HUES64 (cell line): ENCODE measurements around the gene HIVEP3.

Experiments
- H3K27ac ChIP-seq: 2 replicates; pipeline ENCODE4 v1.7.0; 2013; ENCODE audit warnings: low read depth, low read length, inconsistent platforms
- H3K27me3 ChIP-seq: 2 replicates; pipeline ENCODE4 v1.6.1; 2013; ENCODE audit warnings: mild to moderate bottlenecking, low read length; ENCODE audit not compliant: insufficient read depth
- H3K36me3 ChIP-seq: 2 replicates; pipeline ENCODE4 v1.6.1; 2013; ENCODE audit warnings: mild to moderate bottlenecking, low read length; ENCODE audit not compliant: insufficient read depth
- H3K4me1 ChIP-seq: 2 replicates; pipeline ENCODE4 v1.6.1; 2013; ENCODE audit warnings: mild to moderate bottlenecking, low read length, moderate library complexity; ENCODE audit not compliant: insufficient read depth
- H3K4me3 ChIP-seq: 2 replicates; pipeline ENCODE4 v1.5.1; 2013; ENCODE audit warnings: mild to moderate bottlenecking, low read length, moderate library complexity
- H3K9ac ChIP-seq: 2 replicates; pipeline ENCODE4 v1.6.1; 2013; ENCODE audit warnings: mild to moderate bottlenecking, low read depth, low read length
- H3K9me3 ChIP-seq: 2 replicates; pipeline ENCODE4 v1.6.1; 2013; ENCODE audit warnings: low read depth, low read length; ENCODE audit not compliant: insufficient read depth
- WGBS: fragments of 150-250, 120-280 bp; methylation state at CpG from one replicate; pipeline ENCODE4 v1.1.7; 2013; ENCODE audit warnings: missing lambda C conversion rate; 5-methylcytosine and 5-hydroxymethylcytosine counted together

Gene HIVEP3

GRCh38 chr1:41668967-41669366, 249.8 kb downstream of the HIVEP3 start:
- 85% methylated on average over 3 of the region's 3 CpGs for WGBS

DNA sequence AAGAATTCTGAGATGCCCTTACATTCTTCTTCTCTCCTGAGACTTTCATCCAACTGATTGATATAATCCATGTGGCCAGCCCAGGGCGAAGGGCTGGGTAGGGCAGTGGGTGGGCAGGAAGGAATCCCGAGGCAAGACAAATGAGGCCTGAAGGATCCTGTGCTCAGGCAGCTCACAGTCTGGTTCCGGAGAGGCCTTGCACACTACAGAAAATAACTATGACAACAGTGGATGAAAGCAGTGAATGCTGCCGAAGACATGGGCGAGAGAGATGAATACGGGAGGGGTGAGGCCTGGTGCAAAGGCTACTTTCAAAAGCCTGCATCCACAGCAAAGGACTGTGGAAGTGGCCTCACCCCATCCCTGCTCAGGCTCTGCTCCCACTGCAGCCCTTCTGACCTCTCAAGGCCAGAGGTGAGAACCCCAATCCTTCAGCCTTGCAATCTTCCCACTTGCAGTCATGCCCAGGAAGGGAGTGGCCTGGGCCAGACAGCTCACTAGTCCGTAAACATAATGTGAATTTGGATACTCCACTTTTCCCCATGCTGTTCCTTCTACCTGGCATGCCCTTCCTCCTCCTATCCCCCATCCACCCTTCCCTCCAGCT, 250.6 kb downstream of the HIVEP3 start:
- Histone ChIP-seq H3K9ac (no peak overlapping the region), H3K4me3 (no peak overlapping the region)

More at GRCh38 chr1:41668967-41669366, 249.8 kb downstream of the HIVEP3 start:
- Histone ChIP-seq H3K9me3 (no peaks in the 10 kb centered on the region), H3K4me3 (no peak overlapping the region), H3K9ac (no peak overlapping the region), H3K27me3 (peaks cover 2% of the 10 kb centered on the region; the same call in 1 of the 2 replicates), H3K27ac (no peak overlapping the region), H3K4me1 (peaks cover 21% of the 10 kb centered on the region; the same call in 1 of the 2 replicates), H3K36me3 (no peaks in the 10 kb centered on the region)

GRCh38 chr1:41666981-41667631, 251.6 kb downstream of the HIVEP3 start:
- no peak overlapping the region for H3K9ac ChIP-seq
- H3K36me3 ChIP-seq, result no peaks in the 10 kb centered on the region
- H3K9me3 ChIP-seq, result no peaks in the 10 kb centered on the region
- H3K27ac ChIP-seq, result no peak overlapping the region
- peaks cover 14% of the 10 kb centered on the region; the same call in 1 of the 2 replicates for H3K4me1 ChIP-seq
- H3K4me3 ChIP-seq, result no peak overlapping the region
- 73% methylated on average over 3 of the region's 3 CpGs for WGBS
- H3K27me3 ChIP-seq, result peaks cover 14% of the 10 kb centered on the region

More for the DNA sequence above, 250.6 kb downstream of the HIVEP3 start:
- Histone ChIP-seq H3K9me3 (no peaks in the 10 kb centered on the region), H3K36me3 (no peaks in the 10 kb centered on the region), H3K4me1 (peaks cover 20% of the 10 kb centered on the region; the same call in 1 of the 2 replicates), H3K27me3 (peaks cover 10% of the 10 kb centered on the region), H3K27ac (no peak overlapping the region)
- 87% methylated on average over 7 of the region's 7 CpGs for WGBS

GRCh38 chr1:41665962-41666917, 252.5 kb downstream of the HIVEP3 start:
- H3K4me3 ChIP-seq, result no peak overlapping the region
- peaks cover 21% of the 10 kb centered on the region for H3K27me3 ChIP-seq
- peaks cover 12% of the 10 kb centered on the region; the same call in 1 of the 2 replicates for H3K4me1 ChIP-seq
- no peak overlapping the region for H3K27ac ChIP-seq
- H3K9me3 ChIP-seq, result no peaks in the 10 kb centered on the region
- WGBS, result 90% methylated on average over 6 of the region's 6 CpGs
- H3K9ac ChIP-seq, result no peak overlapping the region
- H3K36me3 ChIP-seq, result no peaks in the 10 kb centered on the region

- H3K36me3 ChIP-seq, result no peaks in the 10 kb centered on the region
- no peak overlapping the region for H3K9ac ChIP-seq
- no peaks in the 10 kb centered on the region for H3K9me3 ChIP-seq
- no peak overlapping the region for H3K4me3 ChIP-seq
- H3K27me3 ChIP-seq, result peaks cover 33% of the 10 kb centered on the region
- WGBS, result 89% methylated on average over 3 of the region's 4 CpGs
- peaks cover 12% of the 10 kb centered on the region; the same call in 1 of the 2 replicates for H3K4me1 ChIP-seq
- no peak overlapping the region for H3K27ac ChIP-seq
Measured at GRCh38 chr1:41664861-41665640, 253.7 kb downstream of the HIVEP3 start.

DNA sequence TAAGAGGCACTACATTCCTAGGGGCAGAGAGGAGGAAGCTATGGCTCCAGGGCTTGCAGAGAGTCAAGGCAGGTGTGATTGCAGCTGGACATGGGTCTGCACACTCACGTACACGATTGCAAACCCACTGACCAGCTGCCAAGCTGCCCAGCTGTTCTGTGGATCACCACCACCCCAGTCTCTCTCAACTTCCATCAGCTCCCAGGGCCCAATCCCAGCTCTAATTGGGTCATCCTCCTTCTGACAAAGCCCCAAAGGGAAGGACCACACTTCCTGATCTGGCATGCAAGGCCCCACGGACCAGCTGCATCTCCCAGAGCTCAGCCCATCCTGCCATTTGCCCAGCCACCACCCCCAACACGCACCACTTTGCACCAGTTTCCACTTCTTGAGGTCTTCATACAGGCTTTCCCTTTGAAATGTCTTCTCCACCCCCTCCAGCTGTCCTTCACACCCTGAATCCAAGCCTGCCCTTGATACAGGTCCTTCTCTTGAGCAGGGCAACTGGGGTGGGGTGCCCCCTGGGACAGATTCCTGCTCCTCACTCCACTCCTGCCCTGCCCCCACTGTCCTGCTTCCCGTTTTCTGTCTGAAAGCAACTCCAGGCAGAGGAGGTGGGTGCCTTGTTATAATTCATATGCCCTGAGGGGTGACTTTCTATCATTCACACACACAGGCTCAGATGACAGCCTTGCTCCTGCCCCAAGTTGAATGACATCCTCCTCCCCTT, 254.9 kb downstream of the HIVEP3 start:
- no peak overlapping the region for H3K4me3 ChIP-seq
- H3K4me1 ChIP-seq, result peaks cover 12% of the 10 kb centered on the region; the same call in 1 of the 2 replicates
- H3K9ac ChIP-seq, result no peak overlapping the region
- H3K9me3 ChIP-seq, result no peaks in the 10 kb centered on the region
- 93% methylated on average over 5 of the region's 5 CpGs for WGBS
- no peaks in the 10 kb centered on the region for H3K36me3 ChIP-seq
- no peak overlapping the region for H3K27ac ChIP-seq
- H3K27me3 ChIP-seq, result peaks cover 44% of the 10 kb centered on the region

DNA sequence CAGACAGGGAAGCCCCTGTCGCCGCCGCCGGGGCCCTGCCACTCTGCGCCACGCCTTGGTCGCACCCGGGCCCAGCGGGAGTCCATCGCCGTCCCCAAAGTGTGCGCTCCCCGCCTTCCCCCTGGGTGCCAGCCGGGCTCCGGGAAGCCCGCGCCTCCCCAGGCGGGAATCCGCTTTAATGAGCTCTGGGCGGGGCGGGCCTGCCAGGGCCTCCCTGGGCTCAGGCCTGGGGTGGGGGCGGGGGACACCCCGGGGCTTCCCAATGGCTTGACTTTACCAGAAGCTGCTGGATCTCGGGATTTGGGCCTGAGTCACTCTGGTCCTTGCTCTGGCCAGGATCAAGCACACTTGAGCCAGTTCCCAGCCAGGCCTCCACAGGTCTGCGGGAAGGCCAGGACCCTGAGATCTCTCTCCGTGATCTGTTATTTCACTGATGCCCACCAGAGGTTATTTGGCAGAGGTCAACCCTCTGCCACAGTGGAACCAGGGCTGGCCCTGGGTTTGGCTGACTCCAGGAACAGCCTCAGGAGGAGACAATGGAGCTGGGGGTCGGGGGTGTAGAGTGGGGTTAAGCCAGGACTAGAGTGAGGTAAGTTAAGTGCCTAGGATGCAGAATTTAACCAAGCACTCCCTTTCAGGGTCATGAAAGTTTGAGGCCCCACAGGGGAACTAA, 255.8 kb downstream of the HIVEP3 start:
- peaks cover 47% of the 10 kb centered on the region for H3K27me3 ChIP-seq
- no peaks in the 10 kb centered on the region for H3K36me3 ChIP-seq
- 7% methylated on average over 27 of the region's 27 CpGs for WGBS
- H3K9me3 ChIP-seq, result no peaks in the 10 kb centered on the region
- H3K4me1 ChIP-seq, result peaks cover 12% of the 10 kb centered on the region; the same call in 1 of the 2 replicates
- H3K27ac ChIP-seq, result no peak overlapping the region
- H3K9ac ChIP-seq, result no peak overlapping the region
- peak overlapping the region; percentile 64 for H3K4me3 ChIP-seq

DNA sequence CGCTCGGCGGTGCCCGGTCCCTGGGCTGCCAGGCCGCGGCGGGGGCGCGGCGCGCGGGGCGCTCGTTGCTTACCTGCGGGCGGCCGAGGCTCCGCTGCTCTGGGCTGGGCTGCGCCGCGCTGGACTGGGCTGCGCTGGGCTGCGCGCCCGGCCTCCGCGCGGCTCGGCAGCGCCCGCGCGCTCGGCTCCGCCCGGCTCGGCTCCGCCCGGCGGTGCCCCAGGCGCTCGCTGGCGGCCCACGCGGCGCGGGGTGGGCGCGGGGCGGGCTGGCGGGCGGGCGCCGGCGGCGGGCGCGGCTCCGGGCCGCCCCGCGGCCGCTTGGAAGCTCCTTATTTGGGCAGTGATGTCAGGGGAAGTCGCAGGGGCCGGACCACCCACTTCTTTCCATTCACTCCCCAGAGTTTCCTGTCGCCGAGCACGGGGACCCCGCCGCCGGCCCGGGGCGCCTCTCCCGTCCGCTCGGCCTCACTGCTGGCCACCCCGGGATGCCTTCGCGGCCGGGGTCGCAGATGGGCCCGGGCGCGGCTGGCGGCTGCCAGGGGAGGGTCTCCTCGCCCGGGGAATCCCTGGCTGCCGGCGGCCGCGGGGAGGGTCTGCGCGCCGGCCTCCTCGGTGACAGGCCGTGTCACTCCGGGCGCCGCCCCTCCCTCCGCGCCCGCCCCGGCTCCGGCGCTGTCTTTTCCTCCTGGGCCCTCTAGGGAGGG, 256.5 kb downstream of the HIVEP3 start:
- under 1% methylated on average over 97 of the region's 105 CpGs for WGBS
- Histone ChIP-seq H3K4me1 (peaks cover 10% of the 10 kb centered on the region; the same call in 1 of the 2 replicates), H3K9me3 (no peaks in the 10 kb centered on the region), H3K9ac (0 out of 2 replicates have a peak overlapping the region, but pooled peaks have one; percentile 47), H3K27ac (no peak overlapping the region), H3K27me3 (peaks cover 47% of the 10 kb centered on the region), H3K4me3 (peak overlapping the region; percentile 64), H3K36me3 (no peaks in the 10 kb centered on the region)

DNA sequence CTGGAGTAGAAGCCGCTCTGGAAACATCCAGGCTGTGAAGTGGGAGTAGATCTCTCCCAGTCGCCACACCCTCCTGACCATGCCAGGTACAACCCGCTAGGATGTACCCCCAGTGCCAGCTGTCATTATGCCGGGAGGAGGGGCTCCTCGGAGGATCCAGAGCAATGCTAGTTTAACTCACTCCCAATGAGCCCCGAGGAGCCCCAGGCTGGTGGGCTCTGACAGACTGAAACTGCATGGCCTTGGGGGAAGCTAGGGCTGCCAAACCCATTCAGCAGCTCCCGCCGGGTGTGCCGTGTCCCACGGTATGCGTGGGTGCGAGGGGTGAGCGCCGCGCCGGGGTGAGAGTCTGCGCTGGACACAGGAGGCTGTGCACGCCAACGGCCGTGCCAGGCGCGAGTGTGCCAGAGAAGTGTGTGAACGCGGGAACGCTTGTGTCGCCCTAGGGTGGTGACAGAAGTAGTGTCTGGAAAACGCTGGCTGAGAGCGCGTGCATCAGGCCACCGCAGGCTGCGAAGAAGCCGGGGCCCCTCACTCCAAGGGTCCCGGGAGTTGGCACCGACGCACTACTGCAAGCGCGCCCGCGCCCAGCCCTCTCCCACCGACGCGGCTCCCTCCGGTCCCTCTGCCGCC, 257.2 kb downstream of the HIVEP3 start:
- Histone ChIP-seq H3K4me3 (peak overlapping the region; percentile 58), H3K9me3 (no peaks in the 10 kb centered on the region), H3K27ac (no peak overlapping the region), H3K27me3 (peaks cover 47% of the 10 kb centered on the region), H3K36me3 (no peaks in the 10 kb centered on the region), H3K9ac (0 out of 2 replicates have a peak overlapping the region, but pooled peaks have one; percentile 47), H3K4me1 (peaks cover 7% of the 10 kb centered on the region; the same call in 1 of the 2 replicates)
- 9% methylated on average over 44 of the region's 44 CpGs for WGBS
